AG04450 (cell line): ENCODE results near the gene R3HCC1L. TPM values are rescaled to one million over a fixed set of nuclear protein-coding genes. Genes with fewer than 3 reads are reported as not detected.
"Not testable (repeated sequence)": the region's sequence is repeated elsewhere in the genome, so short reads cannot be mapped to it uniquely, and the experiment has no call there.

Experiments used
- CTCF ChIA-PET: fragments of 300-600, 350-600 bp; formaldehyde crosslinking; extraction: SDS; loops from one replicate; lab custom pipeline; 2022; ENCODE audit warnings: antibody characterized with exemption, inconsistent platforms; lab: Charles Lee
- POLR2A ChIA-PET: fragments of 350-600 bp; formaldehyde crosslinking; extraction: SDS; loops from one replicate; lab custom pipeline; 2021; ENCODE audit warnings: antibody characterized with exemption, inconsistent platforms; lab: Yijun Ruan, JAX
- DNase-seq: peaks from one replicate; pipeline ENCODE4 v3.0.0-alpha.2; 2011; ENCODE audit warnings: low read depth, low spot score
- H3K27ac ChIP-seq: one replicate; pipeline ENCODE4 v1.5.1; 2012; ENCODE audit warnings: low read depth, low read length, control low read depth
- H3K27me3 ChIP-seq: one replicate; pipeline ENCODE4 v1.6.0; 2012; ENCODE audit warnings: low read length; ENCODE audit not compliant: control insufficient read depth, insufficient read depth
- H3K4me3 ChIP-seq: 2 replicates; pipeline ENCODE4 v1.5.1; 2011; ENCODE audit warnings: mild to moderate bottlenecking, low read depth, low read length, control low read depth
- H3K9me3 ChIP-seq: 2 replicates; pipeline ENCODE4 v1.5.1; 2012; ENCODE audit warnings: low read length; ENCODE audit not compliant: control insufficient read depth, insufficient read depth
- polyA plus RNA-seq: library from polyadenylated mRNA; depleted of rRNA; stranded (reverse); fragments of >200 nt; gene quantifications from 2 replicates; pipeline ENCODE4 v1.2.3, GENCODE V29; 2011
- TF ChIP-seq, protein P1 (sequence below): IDR thresholded peaks from 2 replicates; pipeline ENCODE4 v1.5.1; 2011; ENCODE audit warnings: low read depth, low read length, control low read depth, inconsistent platforms

Gene R3HCC1L
- polyA plus RNA-seq, 1 experiment = 14.4 TPM

DNA sequence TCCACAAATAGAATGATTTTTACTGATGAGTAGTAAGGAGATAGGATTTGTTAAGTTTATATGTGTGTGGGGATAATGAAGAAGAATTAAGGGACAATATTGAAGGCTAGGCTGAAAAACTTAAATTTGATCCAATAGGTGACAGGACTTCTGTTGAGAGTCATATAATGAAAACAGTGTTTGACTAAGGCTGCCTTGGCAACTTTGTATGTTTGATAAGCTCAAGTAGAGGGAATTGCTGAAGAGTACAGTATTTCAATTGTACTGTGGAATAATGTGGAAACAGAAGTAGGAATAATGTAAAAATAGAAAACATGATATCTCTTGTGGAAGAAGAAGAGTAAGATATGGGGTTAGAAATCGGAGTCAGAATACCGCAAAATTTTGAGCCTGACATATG lies 10.5 kb downstream of the R3HCC1L start:
- no peaks in the 10 kb centered on the region for H3K27me3 ChIP-seq
- TF ChIP-seq, protein P1, sequence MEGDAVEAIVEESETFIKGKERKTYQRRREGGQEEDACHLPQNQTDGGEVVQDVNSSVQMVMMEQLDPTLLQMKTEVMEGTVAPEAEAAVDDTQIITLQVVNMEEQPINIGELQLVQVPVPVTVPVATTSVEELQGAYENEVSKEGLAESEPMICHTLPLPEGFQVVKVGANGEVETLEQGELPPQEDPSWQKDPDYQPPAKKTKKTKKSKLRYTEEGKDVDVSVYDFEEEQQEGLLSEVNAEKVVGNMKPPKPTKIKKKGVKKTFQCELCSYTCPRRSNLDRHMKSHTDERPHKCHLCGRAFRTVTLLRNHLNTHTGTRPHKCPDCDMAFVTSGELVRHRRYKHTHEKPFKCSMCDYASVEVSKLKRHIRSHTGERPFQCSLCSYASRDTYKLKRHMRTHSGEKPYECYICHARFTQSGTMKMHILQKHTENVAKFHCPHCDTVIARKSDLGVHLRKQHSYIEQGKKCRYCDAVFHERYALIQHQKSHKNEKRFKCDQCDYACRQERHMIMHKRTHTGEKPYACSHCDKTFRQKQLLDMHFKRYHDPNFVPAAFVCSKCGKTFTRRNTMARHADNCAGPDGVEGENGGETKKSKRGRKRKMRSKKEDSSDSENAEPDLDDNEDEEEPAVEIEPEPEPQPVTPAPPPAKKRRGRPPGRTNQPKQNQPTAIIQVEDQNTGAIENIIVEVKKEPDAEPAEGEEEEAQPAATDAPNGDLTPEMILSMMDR = no peak
- H3K27ac ChIP-seq = no peak overlapping the region
- no peaks in the 10 kb centered on the region for H3K9me3 ChIP-seq
- no peak for DNase-seq
- POLR2A ChIA-PET = interaction anchor here (0.6 kb wide), 1 partner anchor 7 kb away, joined by 3 read pairs; no protein-coding TSS in a partner anchor
- no peak overlapping the region for H3K4me3 ChIP-seq
- CTCF ChIA-PET = no interaction called here

DNA sequence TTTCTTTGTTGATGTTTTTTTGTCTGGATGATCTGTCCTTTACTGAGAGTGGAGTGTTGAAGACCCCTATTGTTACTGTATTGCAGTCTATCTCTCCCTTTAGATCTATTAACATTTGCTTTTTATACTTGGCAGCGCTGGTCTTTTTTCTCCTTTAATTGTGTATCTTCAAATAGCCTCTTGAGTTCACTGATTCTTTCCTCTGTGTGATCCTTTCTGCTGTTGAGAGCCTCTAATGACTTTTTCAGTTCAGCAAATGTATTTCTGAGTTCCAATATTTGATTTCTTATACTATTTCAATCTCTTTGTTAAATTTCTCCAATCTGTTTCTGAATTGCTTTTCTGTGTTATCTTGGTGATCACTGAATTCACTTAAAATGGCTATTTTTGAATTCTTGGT lies 15.4 kb downstream of the R3HCC1L start:
- Histone ChIP-seq H3K27ac (no peak overlapping the region), H3K4me3 (no peak overlapping the region), H3K9me3 (peaks cover 2% of the 10 kb centered on the region; the same call in 1 of the 2 replicates), H3K27me3 (no peaks in the 10 kb centered on the region)
- CTCF ChIA-PET = interaction anchor here (2.0 kb wide), 1 partner anchor 20 kb away, joined by 18 read pairs; no protein-coding TSS in a partner anchor
- TF ChIP-seq, protein P1 = no peak
- POLR2A ChIA-PET = no interaction called here
- no peak for DNase-seq

DNA sequence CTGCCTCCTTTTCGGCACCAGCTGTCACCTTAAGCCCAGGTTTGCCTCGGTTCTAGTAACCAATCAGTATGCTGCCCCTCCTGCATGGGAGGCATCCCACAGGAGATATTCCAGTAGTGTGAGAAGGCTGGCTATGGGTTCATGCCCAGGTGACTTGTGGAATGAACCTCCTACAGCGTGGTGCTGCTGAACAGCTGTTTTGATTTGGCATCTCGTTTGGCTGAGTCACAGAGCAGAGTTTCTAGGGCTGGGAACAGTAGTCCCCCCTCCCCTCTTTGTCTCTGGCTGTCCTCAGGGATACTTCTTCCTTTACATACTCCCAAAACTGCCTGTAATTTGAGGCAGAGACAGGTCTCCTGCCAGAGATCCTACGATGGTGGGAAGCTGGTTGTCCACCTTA lies 16.1 kb downstream of the R3HCC1L start:
- Histone ChIP-seq H3K4me3 (no peak overlapping the region), H3K9me3 (peaks cover 2% of the 10 kb centered on the region; the same call in 1 of the 2 replicates), H3K27ac (no peak overlapping the region), H3K27me3 (no peaks in the 10 kb centered on the region)
- ChIA-PET CTCF (interaction anchor here (2.0 kb wide), 1 partner anchor 20 kb away, joined by 18 read pairs; no protein-coding TSS in a partner anchor), POLR2A (no interaction called here)
- TF ChIP-seq, protein P1 = no peak
- peak; percentile 44 for DNase-seq

DNA sequence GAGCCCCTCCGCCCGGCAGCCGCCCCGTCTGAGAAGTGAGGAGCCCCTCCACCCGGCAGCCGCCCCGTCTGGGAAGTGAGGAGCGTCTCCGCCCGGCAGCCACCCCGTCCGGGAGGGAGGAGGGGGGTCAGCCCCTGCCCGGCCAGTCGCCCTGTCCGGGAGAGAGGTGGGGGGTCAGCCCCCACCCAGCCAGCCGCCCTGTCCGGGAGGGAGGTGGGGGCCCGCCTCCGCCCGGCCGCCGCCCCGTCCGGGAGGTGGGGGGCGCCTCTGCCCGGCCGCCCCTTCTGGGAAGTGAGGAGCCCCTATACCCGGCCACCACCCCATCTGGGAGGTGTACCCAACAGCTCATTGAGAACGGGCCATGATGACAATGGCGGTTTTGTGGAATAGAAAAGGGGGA lies 18.3 kb downstream of the R3HCC1L start:
- DNase-seq, H3K27ac ChIP-seq, CTCF ChIA-PET, H3K9me3 ChIP-seq, H3K4me3 ChIP-seq, H3K27me3 ChIP-seq: not testable (repeated sequence)
- POLR2A ChIA-PET = interaction anchor here (1.2 kb wide), 1 partner anchor 308 kb away, joined by 6 read pairs; no protein-coding TSS in a partner anchor

DNA sequence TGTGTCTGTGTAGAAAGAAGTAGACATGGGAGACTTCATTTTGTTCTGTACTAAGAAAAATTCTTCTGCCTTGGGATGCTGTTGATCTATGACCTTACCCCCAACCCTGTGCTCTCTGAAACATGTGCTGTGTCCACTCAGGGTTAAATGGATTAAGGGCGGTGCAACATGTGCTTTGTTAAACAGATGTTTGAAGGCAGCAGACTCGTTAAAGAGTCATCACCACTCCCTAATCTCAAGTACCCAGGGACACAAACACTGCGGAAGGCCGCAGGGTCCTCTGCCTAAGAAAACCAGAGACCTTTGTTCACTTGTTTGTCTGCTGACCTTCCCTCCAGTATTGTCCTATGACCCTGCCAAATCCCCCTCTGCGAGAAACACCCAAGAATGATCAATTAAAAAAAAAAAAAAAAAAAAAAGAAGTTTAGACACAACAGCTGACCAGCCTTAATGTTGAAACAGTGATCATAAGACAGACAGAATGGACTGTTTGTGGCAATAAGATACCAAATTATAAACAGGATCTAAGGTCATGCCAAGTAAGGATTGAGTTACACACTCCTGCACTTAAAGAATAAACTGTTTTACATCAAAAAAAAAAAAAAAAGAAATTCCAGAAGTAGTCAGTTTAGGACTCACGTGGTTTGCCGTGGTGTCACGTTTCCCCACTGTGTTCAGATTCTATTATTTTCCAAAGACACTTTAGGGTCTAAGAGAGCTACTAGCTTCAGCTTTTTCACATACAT lies 18.9 kb downstream of the R3HCC1L start:
- H3K27ac ChIP-seq, CTCF ChIA-PET, H3K4me3 ChIP-seq, H3K27me3 ChIP-seq, H3K9me3 ChIP-seq: not testable (repeated sequence)
- DNase-seq = peak; percentile 18
- POLR2A ChIA-PET = interaction anchor here (0.7 to 1.4 kb wide), 8 partner anchors 11 to 307 kb away, joined by 3 to 7 read pairs (median 4); partner anchors contain the start of gene PYROXD2

DNA sequence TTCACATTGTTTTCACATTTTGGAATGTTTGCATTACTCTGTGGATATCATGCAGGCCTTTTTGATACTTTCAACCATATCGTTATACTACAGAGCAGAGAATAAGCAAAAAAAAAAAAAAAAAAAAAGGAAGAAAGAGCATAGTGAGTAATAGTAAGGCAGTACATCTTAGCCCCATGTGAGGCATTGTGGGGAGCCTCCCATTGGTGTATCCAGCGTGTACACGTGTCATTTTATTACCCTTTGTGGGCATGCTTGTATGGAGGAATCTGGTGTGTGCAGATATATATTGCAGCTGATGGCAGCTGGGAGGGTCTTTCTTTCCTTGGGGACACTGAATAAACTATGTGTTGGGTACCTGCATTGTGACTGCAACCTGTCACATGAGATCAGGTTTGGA lies 19.6 kb downstream of the R3HCC1L start:
- H3K4me3 ChIP-seq = no peak overlapping the region
- H3K9me3 ChIP-seq = peaks cover 2% of the 10 kb centered on the region; the same call in 1 of the 2 replicates
- CTCF ChIA-PET = no interaction called here
- no peaks in the 10 kb centered on the region for H3K27me3 ChIP-seq
- no peak overlapping the region for H3K27ac ChIP-seq
- no peak for DNase-seq
- POLR2A ChIA-PET = interaction anchor here (0.7 to 1.4 kb wide), 7 partner anchors 11 to 307 kb away, joined by 3 to 7 read pairs (median 4); partner anchors contain the start of gene PYROXD2
- TF ChIP-seq, protein P1 = no peak
